ENCODE data around the gene IER3. TPM values are rescaled to one million over a fixed set of nuclear protein-coding genes. Genes with fewer than 3 reads are reported as not detected.
A peak's percentile ranks its signal among the peaks of the same experiment; 100 is the strongest.

Gene IER3
- total and polyA plus RNA-seq, 9 of the 15 experiments (the other 6 are each of a cell fraction or from before 2014, with no cell fraction given): 1.5 to 30.0 (median 11.5) TPM

DNA sequence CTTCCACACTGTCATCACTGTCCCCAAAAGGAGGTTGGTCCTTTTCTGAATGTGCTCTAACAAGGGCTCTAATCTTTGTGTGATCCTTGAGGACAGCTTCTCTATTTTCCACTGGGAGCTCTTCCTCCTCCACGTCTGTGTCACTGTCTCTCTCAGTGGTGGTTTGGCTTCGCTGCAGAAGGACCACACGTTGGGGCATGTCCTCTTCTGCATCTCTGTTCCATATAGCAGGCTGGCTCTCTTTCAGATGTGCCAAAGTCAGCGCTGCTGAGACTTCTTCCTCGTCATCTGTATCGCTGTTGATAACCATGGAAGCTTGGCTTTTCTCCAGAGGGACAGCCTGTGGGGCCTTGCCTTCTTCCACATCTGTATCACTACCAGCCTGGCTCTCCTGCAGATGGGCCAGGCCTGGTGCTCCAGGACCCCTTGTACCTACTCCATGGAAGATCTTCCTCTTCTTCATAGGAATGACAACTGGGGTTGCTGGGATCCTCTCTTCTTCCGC lies 31.9 kb downstream of the IER3 start:
- no peaks in the 10 kb centered on the region for H3K27me3 ChIP-seq (ENCODE audit: control insufficient read depth in 2 of 2, insufficient read depth in 2 of 2, low read length in 2 of 2)
- ChIA-PET CTCF (ENCODE audit: low intra/inter-chr PET ratio) (no interaction called here), POLR2A (interaction anchor here (0.5 to 27.1 kb wide), 9 partner anchors 9 to 456 kb away, joined by 3 to 524 read pairs (median 3); partner anchors contain the start of genes ABCF1 and NRM)
- H3K4me2 ChIP-seq (ENCODE audit: insufficient read depth, low read length): no peak overlapping the region
- no peak overlapping the region for H2AFZ ChIP-seq (ENCODE audit: low read depth, low read length)
- peaks cover 31% of the 10 kb centered on the region for H3K79me2 ChIP-seq (ENCODE audit: control insufficient read depth, insufficient read depth, low read length)
- no peaks in the 10 kb centered on the region for H3K9me3 ChIP-seq (replicated peaks; ENCODE audit: control insufficient read depth, insufficient read depth, low read depth, low read length)
- H3K9me1 ChIP-seq (ENCODE audit: control insufficient read depth, insufficient read depth, low read length): no peaks in the 10 kb centered on the region
- no peak overlapping the region for H3K27ac ChIP-seq (ENCODE audit: extremely low read depth, low read depth, low read length)
- FAIRE-seq: no peak
- 0 out of 2 replicates have a peak, but pooled peaks have one; percentile 27 for TF ChIP-seq PRMT5 (CRISPR knock-in tag; IDR thresholded peaks at IDR 0.05)
- TF ChIP-seq, protein P1, sequence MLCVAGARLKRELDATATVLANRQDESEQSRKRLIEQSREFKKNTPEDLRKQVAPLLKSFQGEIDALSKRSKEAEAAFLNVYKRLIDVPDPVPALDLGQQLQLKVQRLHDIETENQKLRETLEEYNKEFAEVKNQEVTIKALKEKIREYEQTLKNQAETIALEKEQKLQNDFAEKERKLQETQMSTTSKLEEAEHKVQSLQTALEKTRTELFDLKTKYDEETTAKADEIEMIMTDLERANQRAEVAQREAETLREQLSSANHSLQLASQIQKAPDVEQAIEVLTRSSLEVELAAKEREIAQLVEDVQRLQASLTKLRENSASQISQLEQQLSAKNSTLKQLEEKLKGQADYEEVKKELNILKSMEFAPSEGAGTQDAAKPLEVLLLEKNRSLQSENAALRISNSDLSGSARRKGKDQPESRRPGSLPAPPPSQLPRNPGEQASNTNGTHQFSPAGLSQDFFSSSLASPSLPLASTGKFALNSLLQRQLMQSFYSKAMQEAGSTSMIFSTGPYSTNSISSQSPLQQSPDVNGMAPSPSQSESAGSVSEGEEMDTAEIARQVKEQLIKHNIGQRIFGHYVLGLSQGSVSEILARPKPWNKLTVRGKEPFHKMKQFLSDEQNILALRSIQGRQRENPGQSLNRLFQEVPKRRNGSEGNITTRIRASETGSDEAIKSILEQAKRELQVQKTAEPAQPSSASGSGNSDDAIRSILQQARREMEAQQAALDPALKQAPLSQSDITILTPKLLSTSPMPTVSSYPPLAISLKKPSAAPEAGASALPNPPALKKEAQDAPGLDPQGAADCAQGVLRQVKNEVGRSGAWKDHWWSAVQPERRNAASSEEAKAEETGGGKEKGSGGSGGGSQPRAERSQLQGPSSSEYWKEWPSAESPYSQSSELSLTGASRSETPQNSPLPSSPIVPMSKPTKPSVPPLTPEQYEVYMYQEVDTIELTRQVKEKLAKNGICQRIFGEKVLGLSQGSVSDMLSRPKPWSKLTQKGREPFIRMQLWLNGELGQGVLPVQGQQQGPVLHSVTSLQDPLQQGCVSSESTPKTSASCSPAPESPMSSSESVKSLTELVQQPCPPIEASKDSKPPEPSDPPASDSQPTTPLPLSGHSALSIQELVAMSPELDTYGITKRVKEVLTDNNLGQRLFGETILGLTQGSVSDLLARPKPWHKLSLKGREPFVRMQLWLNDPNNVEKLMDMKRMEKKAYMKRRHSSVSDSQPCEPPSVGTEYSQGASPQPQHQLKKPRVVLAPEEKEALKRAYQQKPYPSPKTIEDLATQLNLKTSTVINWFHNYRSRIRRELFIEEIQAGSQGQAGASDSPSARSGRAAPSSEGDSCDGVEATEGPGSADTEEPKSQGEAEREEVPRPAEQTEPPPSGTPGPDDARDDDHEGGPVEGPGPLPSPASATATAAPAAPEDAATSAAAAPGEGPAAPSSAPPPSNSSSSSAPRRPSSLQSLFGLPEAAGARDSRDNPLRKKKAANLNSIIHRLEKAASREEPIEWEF (CRISPR knock-in tag; IDR thresholded peaks at IDR 0.05): no peak
- no peak for TF ChIP-seq FOXJ2 (tag; IDR thresholded peaks at IDR 0.05)
- TF ChIP-seq, protein P2, sequence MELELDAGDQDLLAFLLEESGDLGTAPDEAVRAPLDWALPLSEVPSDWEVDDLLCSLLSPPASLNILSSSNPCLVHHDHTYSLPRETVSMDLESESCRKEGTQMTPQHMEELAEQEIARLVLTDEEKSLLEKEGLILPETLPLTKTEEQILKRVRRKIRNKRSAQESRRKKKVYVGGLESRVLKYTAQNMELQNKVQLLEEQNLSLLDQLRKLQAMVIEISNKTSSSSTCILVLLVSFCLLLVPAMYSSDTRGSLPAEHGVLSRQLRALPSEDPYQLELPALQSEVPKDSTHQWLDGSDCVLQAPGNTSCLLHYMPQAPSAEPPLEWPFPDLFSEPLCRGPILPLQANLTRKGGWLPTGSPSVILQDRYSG (tag; conservative IDR thresholded peaks at IDR 0.05; ENCODE audit: low read depth): no peak
- 0 out of 2 replicates have a peak, but pooled peaks have one; percentile 20 for TF ChIP-seq NFIC (IDR thresholded peaks at IDR 0.05)
- 0 out of 2 replicates have a peak, but pooled peaks have one; percentile 0 for TF ChIP-seq SPI1 (IDR thresholded peaks at IDR 0.05; ENCODE audit: borderline replicate concordance, low read depth, low read length)
- no peaks in the 10 kb centered on the region for H4K20me1 ChIP-seq (replicated peaks; ENCODE audit: control insufficient read depth, insufficient read depth, low read length)
- DNase-seq (ENCODE audit: extremely low read depth in 1 of 4, low spot score in 3 of 4): peak in 1 of 4 experiments; percentile 3
- in situ Hi-C loops (cut with MboI) (no loop called here), intact Hi-C loops (cut with micrococcal nuclease) (no loop called here)
- H3K36me3 ChIP-seq (ENCODE audit: control insufficient read depth, insufficient read depth, low read length): peaks cover 72% of the 10 kb centered on the region
- ATAC-seq: no peak
- no TSS peak for BruUV-seq (replicated peaks)
- no peak overlapping the region for H3K4me3 ChIP-seq
- H3K9ac ChIP-seq (ENCODE audit: insufficient read depth in 1 of 2, low read depth in 2 of 2, low read length in 2 of 2): peak overlapping the region in 1 of 2 experiments; percentile 49; a peak in 1 of 4 replicates
- peaks cover 4 to 10% of the 10 kb centered on the region in 2 experiments; a peak in 3 of 5 replicates for H3K4me1 ChIP-seq (replicated peaks in 1 of 2; ENCODE audit: control insufficient read depth in 2 of 2, insufficient read depth in 2 of 2, low read length in 2 of 2)
- 69% methylated on average over 7 of the region's 7 CpGs for WGBS (ENCODE audit: insufficient coverage, low coverage, missing lambda C conversion rate)
